Thoracic aorta (tissue), 2 donors: Measurements from ENCODE around the gene CCNI2. TPM values are rescaled to one million over a fixed set of nuclear protein-coding genes. Genes with fewer than 3 reads are reported as not detected.

ENCODE experiments used
- ATAC-seq: fragments of 150-250 bp; one replicate; pipeline ENCODE4 v1.8.0; 2017; ENCODE audit warnings: low read depth; ENCODE audit not compliant: insufficient number of reproducible peaks, low FRiP score
- DNase-seq: peaks from one replicate; pipeline ENCODE4 v3.0.0-alpha.2; 2020; ENCODE audit warnings: low spot score
- H3K27ac ChIP-seq, 2 donors: fragments of 200-600 bp; sonication (generic); 1 replicate in 1 of 2; 2 replicates in 1 of 2; pipeline ENCODE4 v1.5.1; 2016; ENCODE audit warnings: mild to moderate bottlenecking in 2 of 2, moderate library complexity in 2 of 2
- H3K27me3 ChIP-seq: fragments of 200-600 bp; sonication (generic); replicated peaks from 2 replicates; pipeline ENCODE4 v1.6.0; 2016; ENCODE audit warnings: mild to moderate bottlenecking; ENCODE audit not compliant: insufficient read depth
- H3K36me3 ChIP-seq: fragments of 200-600 bp; sonication (generic); one replicate; pipeline ENCODE4 v1.5.1; 2016
- H3K4me1 ChIP-seq, 2 donors: fragments of 200-600 bp; sonication (generic); 1 replicate in 1 of 2; 2 replicates in 1 of 2; pipeline versions ENCODE4 v1.5.1 to v1.6.0; 2016; ENCODE audit warnings: low read depth in 2 of 2, mild to moderate bottlenecking in 1 of 2; ENCODE audit not compliant: control insufficient read depth in 1 of 2
- H3K4me3 ChIP-seq: fragments of 200-600 bp; sonication (generic); 2 replicates; pipeline ENCODE4 v1.5.1; 2016; ENCODE audit warnings: mild to moderate bottlenecking
- H3K9me3 ChIP-seq: fragments of 200-600 bp; sonication (generic); 2 replicates; pipeline ENCODE4 v1.5.1; 2016
- total RNA-seq, 2 donors: library from RNA; depleted of rRNA; stranded (reverse); fragments of >200 nt; gene quantifications; one replicate each; pipeline versions ENCODE4 v1.1.0 to v1.2.3, GENCODE V29; 2016
- TF ChIP-seq, protein P1 (sequence below): fragments of 200-600 bp; sonication (generic); IDR thresholded peaks from one replicate; pipeline ENCODE4 v1.5.1; 2019; ENCODE audit warnings: antibody characterized with exemption

The CCNI2 gene
- total RNA-seq, 2 donors from 2014 or later = not detected

DNA sequence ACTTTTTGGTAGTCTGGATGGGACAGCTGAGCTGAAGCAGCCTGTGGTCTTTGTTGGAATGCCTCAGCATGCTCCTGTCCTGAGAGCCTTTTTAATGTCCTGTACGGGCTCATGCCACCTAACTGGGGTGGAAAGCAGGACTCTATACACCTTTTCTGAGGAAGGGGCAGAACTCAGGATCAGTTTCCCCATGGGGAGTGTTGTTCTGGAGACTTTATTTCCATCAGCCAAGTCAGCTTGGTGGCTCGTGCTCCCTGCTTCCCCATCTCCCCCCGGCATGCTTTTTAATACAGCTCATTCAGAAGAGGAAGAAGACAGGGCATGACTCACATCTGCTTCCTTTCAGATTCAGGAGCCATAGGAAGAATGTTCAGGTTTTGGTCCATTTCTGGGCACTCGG is 34.9 kb downstream of the CCNI2 start:
- no peaks in the 10 kb centered on the region for H3K9me3 ChIP-seq
- no peaks in the 10 kb centered on the region for H3K27me3 ChIP-seq
- no peak overlapping the region for H3K4me3 ChIP-seq
- no peak for ATAC-seq
- H3K36me3 ChIP-seq = no peaks in the 10 kb centered on the region
- H3K4me1 ChIP-seq = peaks cover 18 to 56% of the 10 kb centered on the region in 2 donors
- DNase-seq = no peak
- H3K27ac ChIP-seq = peak overlapping the region in 1 of 2 donors; percentile 28
- TF ChIP-seq, protein P1, sequence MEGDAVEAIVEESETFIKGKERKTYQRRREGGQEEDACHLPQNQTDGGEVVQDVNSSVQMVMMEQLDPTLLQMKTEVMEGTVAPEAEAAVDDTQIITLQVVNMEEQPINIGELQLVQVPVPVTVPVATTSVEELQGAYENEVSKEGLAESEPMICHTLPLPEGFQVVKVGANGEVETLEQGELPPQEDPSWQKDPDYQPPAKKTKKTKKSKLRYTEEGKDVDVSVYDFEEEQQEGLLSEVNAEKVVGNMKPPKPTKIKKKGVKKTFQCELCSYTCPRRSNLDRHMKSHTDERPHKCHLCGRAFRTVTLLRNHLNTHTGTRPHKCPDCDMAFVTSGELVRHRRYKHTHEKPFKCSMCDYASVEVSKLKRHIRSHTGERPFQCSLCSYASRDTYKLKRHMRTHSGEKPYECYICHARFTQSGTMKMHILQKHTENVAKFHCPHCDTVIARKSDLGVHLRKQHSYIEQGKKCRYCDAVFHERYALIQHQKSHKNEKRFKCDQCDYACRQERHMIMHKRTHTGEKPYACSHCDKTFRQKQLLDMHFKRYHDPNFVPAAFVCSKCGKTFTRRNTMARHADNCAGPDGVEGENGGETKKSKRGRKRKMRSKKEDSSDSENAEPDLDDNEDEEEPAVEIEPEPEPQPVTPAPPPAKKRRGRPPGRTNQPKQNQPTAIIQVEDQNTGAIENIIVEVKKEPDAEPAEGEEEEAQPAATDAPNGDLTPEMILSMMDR = no peak

GRCh38 chr5:132785365-132785764 is 38.1 kb downstream of the CCNI2 start:
- Histone ChIP-seq H3K4me3 (peak overlapping the region; percentile 43), H3K27me3 (no peaks in the 10 kb centered on the region), H3K9me3 (no peaks in the 10 kb centered on the region), H3K36me3 (no peaks in the 10 kb centered on the region), H3K27ac (peak overlapping the region in 1 of 2 donors; percentile 24), H3K4me1 (peaks cover 11 to 45% of the 10 kb centered on the region in 2 donors)
- TF ChIP-seq, protein P1 = no peak
- DNase-seq = no peak
- no peak for ATAC-seq

DNA sequence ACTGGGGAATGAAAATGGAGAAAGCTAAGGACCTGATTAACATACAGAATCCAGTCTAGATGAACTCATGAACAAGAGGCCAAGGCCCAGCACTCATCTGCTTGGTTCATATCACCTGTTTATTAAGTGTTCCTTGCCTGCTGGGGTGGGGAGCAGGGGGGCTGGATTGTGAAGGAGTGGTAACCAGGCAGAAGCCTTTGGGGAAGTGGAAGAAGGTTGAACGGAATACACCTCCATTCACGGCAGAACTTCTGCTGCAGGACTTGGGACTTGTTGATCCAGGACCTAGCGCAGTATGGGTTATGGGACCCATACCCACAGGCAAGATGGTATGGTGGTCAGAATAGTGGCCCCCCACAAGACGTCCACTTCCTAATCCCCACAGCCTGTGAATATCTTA is 38.6 kb downstream of the CCNI2 start:
- H3K9me3 ChIP-seq = no peaks in the 10 kb centered on the region
- H3K4me1 ChIP-seq = peaks cover 11 to 45% of the 10 kb centered on the region in 2 donors
- TF ChIP-seq, protein P1 = no peak
- H3K4me3 ChIP-seq = peak overlapping the region; percentile 43
- ATAC-seq (no peak), DNase-seq (no peak)
- peak overlapping the region in 1 of 2 donors; percentile 24 for H3K27ac ChIP-seq
- H3K27me3 ChIP-seq = no peaks in the 10 kb centered on the region
- H3K36me3 ChIP-seq = no peaks in the 10 kb centered on the region

DNA sequence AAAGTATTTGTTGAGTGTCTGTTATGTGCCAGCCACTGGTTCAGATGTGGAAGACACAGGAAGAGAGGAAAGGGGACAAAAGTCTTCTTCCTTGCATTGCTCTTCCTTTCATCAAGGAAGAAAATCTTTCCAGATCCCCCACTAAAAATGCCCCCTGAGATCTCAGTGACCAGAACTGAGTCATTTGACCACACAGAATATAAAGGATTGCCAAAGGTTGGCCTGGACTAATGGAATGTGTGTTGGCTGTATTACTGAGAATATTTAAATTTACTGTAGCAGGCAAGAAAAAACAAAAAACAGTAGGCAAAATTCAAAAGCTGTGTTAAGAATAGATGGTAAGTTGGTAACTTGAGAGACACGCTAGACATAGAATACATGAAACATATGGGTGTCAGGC is 39.9 kb downstream of the CCNI2 start:
- peaks cover 11 to 41% of the 10 kb centered on the region in 2 donors for H3K4me1 ChIP-seq
- no peak for ATAC-seq
- no peak overlapping the region for H3K4me3 ChIP-seq
- no peaks in the 10 kb centered on the region for H3K36me3 ChIP-seq
- TF ChIP-seq, protein P1 = no peak
- no peaks in the 10 kb centered on the region for H3K9me3 ChIP-seq
- no peak for DNase-seq
- no peak overlapping the region for H3K27ac ChIP-seq
- H3K27me3 ChIP-seq = no peaks in the 10 kb centered on the region

GRCh38 chr5:132788508-132788907 is 41.3 kb downstream of the CCNI2 start:
- no peaks in the 10 kb centered on the region for H3K9me3 ChIP-seq
- no peak for DNase-seq
- H3K4me1 ChIP-seq = peaks cover 11 to 29% of the 10 kb centered on the region in 2 donors
- H3K27me3 ChIP-seq = no peaks in the 10 kb centered on the region
- H3K4me3 ChIP-seq = no peak overlapping the region
- TF ChIP-seq, protein P1 = no peak
- no peak overlapping the region for H3K27ac ChIP-seq
- H3K36me3 ChIP-seq = no peaks in the 10 kb centered on the region
- ATAC-seq = no peak
